Natural killer cell (primary cell): ENCODE data around the gene HS3ST4. TPM values are rescaled to one million over a fixed set of nuclear protein-coding genes. Genes with fewer than 3 reads are reported as not detected.

Source experiments
- ATAC-seq, 3 donors: fragments of 150-1000 bp in 2 of 3; fragments of 200-7000 bp in 1 of 3; cut with Tn5 transposase; 1 replicate in 1 of 3; 2 replicates in 2 of 3; pipeline ENCODE4 v1.10.0; 2021; ENCODE audit warnings: mild to moderate bottlenecking in 2 of 3, moderate library complexity in 2 of 3
- DNase-seq, 2 donors: peaks; one replicate each; pipeline versions ENCODE4 v3.0.0 to v3.0.0-alpha.2; 2013 to 2021; ENCODE audit warnings: mixed read lengths in 1 of 2
- H3K27ac ChIP-seq: one replicate; pipeline ENCODE4 v1.5.1; 2013; ENCODE audit warnings: mild to moderate bottlenecking, low read length
- H3K27me3 ChIP-seq: one replicate; pipeline ENCODE4 v1.6.1; 2013; ENCODE audit warnings: low read length; ENCODE audit not compliant: control insufficient read depth, insufficient read depth
- H3K36me3 ChIP-seq: one replicate; pipeline ENCODE4 v1.6.1; 2013; ENCODE audit warnings: low read length; ENCODE audit not compliant: control insufficient read depth, insufficient read depth
- H3K4me1 ChIP-seq: one replicate; pipeline ENCODE4 v1.6.1; 2013; ENCODE audit warnings: low read length; ENCODE audit not compliant: control insufficient read depth, insufficient read depth
- H3K4me3 ChIP-seq: one replicate; pipeline ENCODE4 v1.5.1; 2013; ENCODE audit warnings: low read length
- H3K9me3 ChIP-seq: one replicate; pipeline ENCODE4 v1.6.1; 2013; ENCODE audit warnings: low read length; ENCODE audit not compliant: control insufficient read depth, insufficient read depth
- H3K27ac Mint-ChIP-seq, 2 donors: one replicate each; pipeline ENCODE4 v1.8.0; 2022; ENCODE audit warnings: mild to moderate bottlenecking in 2 of 2, mixed read lengths in 2 of 2, moderate library complexity in 1 of 2
- H3K27me3 Mint-ChIP-seq, 2 donors: one replicate each; pipeline ENCODE4 v1.8.0; 2022; ENCODE audit warnings: low read depth in 2 of 2, mixed read lengths in 2 of 2
- H3K36me3 Mint-ChIP-seq: one replicate; pipeline ENCODE4 v1.8.0; 2022; ENCODE audit warnings: mixed read lengths
- H3K4me1 Mint-ChIP-seq, 2 donors: one replicate each; pipeline ENCODE4 v1.8.0; 2022; ENCODE audit warnings: mixed read lengths in 2 of 2
- H3K4me3 Mint-ChIP-seq: one replicate; pipeline ENCODE4 v1.8.0; 2022; ENCODE audit warnings: mild to moderate bottlenecking, moderate library complexity, mixed read lengths
- H3K9me3 Mint-ChIP-seq, 2 donors: one replicate each; pipeline ENCODE4 v1.8.0; 2022; ENCODE audit warnings: mixed read lengths in 2 of 2
- WGBS: methylation state at CpG from one replicate; pipeline ENCODE4 v1.1.7; 2013; ENCODE audit warnings: missing lambda C conversion rate; ENCODE audit not compliant: insufficient coverage; 5-methylcytosine and 5-hydroxymethylcytosine counted together
- intact Hi-C: fragments of 100-400 bp; cut with micrococcal nuclease; formaldehyde crosslinking; loops from one replicate; pipeline ENCODE4 v1.14.2; 2022
- total RNA-seq, 4 donors: library from RNA; stranded (reverse); fragments of 120-200 nt in 1 of 4; gene quantifications; one replicate each; pipeline versions ENCODE4 v1.2.3 to v1.2.4, GENCODE V29; 2013 to 2022
- TF ChIP-seq, protein P1 (sequence below): fragments of 200-600 bp; IDR thresholded peaks from one replicate; pipeline ENCODE4 v1.8.0; 2022; ENCODE audit warnings: antibody characterized with exemption

HS3ST4 gene
- total RNA-seq, 3 donors from 2014 or later (not counting 1 experiment from before 2014, with no cell fraction given): not detected

DNA sequence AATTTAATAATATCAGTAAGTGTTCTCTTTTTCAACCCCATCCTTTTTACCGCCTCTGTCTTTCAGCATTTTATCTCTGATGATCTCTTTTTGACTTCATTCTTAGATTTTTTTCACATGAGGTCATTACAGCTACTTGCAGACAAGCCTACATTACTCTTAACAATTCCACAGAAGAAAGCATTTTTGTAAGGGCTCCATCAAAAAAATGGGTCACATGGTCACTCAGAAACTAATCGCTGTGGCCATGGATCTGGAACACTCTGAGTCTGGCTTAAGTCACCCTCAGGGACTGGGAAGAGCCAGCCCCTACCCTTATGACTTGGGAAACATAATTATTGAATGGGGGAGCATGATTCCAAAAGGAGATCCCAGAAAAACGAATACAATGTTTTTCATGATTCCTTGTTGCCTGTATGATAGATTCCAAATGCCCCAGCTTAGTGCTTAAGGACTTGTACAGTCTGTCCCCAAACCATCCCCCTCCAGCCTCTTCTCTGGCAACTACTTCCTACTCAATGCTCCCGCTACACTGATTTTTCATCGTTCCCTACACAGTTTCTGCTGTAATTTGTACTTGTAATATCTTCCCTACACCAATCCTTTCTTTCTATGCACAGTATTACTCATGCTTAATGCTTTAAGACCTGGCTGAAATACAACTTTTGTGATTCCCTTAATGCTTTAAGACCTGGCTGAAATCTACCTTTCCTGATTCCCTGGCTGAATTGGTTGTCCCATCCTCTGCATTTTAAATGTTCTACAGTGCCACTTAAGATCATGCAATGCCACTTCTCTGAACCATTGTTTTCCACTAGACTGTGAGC, 457.8 kb downstream of the HS3ST4 start:
- Mint-ChIP-seq H3K27me3 (peaks cover 0 to 3% of the 10 kb centered on the region in 2 donors), H3K9me3 (peaks cover 0 to 4% of the 10 kb centered on the region in 2 donors), H3K36me3 (no peaks in the 10 kb centered on the region), H3K27ac (no peak overlapping the region), H3K4me1 (no peaks in the 10 kb centered on the region), H3K4me3 (no peak overlapping the region)
- no peaks in the 10 kb centered on the region for H3K36me3 ChIP-seq
- H3K4me1 ChIP-seq: no peaks in the 10 kb centered on the region
- no peaks in the 10 kb centered on the region for H3K27me3 ChIP-seq
- no peak overlapping the region for H3K4me3 ChIP-seq
- H3K27ac ChIP-seq: no peak overlapping the region
- DNase-seq (no peak), ATAC-seq (no peak)
- 78% methylated on average over 5 of the region's 5 CpGs for WGBS
- TF ChIP-seq, protein P1, sequence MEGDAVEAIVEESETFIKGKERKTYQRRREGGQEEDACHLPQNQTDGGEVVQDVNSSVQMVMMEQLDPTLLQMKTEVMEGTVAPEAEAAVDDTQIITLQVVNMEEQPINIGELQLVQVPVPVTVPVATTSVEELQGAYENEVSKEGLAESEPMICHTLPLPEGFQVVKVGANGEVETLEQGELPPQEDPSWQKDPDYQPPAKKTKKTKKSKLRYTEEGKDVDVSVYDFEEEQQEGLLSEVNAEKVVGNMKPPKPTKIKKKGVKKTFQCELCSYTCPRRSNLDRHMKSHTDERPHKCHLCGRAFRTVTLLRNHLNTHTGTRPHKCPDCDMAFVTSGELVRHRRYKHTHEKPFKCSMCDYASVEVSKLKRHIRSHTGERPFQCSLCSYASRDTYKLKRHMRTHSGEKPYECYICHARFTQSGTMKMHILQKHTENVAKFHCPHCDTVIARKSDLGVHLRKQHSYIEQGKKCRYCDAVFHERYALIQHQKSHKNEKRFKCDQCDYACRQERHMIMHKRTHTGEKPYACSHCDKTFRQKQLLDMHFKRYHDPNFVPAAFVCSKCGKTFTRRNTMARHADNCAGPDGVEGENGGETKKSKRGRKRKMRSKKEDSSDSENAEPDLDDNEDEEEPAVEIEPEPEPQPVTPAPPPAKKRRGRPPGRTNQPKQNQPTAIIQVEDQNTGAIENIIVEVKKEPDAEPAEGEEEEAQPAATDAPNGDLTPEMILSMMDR: no peak
- no peaks in the 10 kb centered on the region for H3K9me3 ChIP-seq
- intact Hi-C loops: no loop called here

DNA sequence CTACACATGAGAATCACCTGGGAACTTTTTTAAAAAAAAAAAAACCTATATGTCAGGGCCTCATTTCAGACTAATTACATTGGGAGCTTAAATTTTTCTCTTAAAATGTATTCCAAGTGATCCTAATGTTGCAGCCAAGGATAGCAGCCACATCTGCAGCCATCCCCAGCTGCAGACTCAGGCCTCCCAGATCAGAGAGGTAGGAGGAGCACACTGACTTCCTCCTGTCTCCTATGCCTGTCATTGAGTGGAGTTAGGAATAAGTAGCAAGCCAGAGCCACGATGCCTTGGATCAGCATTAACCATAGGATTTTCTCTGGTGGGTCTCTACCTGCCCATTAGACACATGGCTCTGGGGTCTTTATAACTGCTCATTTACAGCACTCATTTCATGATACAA, 463.5 kb downstream of the HS3ST4 start:
- H3K4me3 ChIP-seq: no peak overlapping the region
- 64% methylated on average over 1 of the region's 1 CpG for WGBS
- Mint-ChIP-seq H3K4me3 (no peak overlapping the region), H3K36me3 (no peaks in the 10 kb centered on the region), H3K27ac (no peak overlapping the region), H3K4me1 (no peaks in the 10 kb centered on the region), H3K9me3 (peaks cover 0 to 5% of the 10 kb centered on the region in 2 donors), H3K27me3 (peaks cover 0 to 3% of the 10 kb centered on the region in 2 donors)
- ATAC-seq (no peak), DNase-seq (no peak)
- TF ChIP-seq, protein P1: no peak
- H3K9me3 ChIP-seq: no peaks in the 10 kb centered on the region
- H3K27me3 ChIP-seq: no peaks in the 10 kb centered on the region
- H3K36me3 ChIP-seq: no peaks in the 10 kb centered on the region
- intact Hi-C loops: no loop called here
- no peak overlapping the region for H3K27ac ChIP-seq
- H3K4me1 ChIP-seq: no peaks in the 10 kb centered on the region

DNA sequence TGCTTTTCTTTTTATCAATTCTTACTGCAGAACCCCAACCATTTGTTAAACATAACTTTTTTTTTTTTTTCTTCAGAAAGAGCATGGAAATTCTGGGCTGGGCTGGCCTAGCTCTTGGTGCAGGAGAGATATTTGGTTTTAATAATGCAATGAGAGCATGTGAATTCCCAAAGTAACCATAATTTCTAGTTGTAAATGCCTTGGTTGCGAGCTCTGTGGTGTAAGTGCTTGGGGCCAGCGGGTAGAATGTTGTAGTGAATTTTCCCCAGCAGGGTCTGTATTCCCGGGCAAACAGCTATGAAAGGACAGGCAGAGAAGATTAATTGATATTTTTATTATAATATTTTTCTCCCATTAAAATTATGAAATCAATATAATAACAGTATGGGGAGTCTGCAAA, 465.6 kb downstream of the HS3ST4 start:
- Histone ChIP-seq H3K4me3 (no peak overlapping the region), H3K27me3 (no peaks in the 10 kb centered on the region), H3K4me1 (no peaks in the 10 kb centered on the region), H3K36me3 (no peaks in the 10 kb centered on the region), H3K9me3 (no peaks in the 10 kb centered on the region), H3K27ac (no peak overlapping the region)
- intact Hi-C loops: no loop called here
- WGBS: 88% methylated on average over 2 of the region's 3 CpGs
- Mint-ChIP-seq H3K27ac (no peak overlapping the region), H3K4me1 (no peaks in the 10 kb centered on the region), H3K9me3 (peaks cover 0 to 2% of the 10 kb centered on the region in 2 donors), H3K4me3 (no peak overlapping the region), H3K27me3 (no peaks in the 10 kb centered on the region), H3K36me3 (no peaks in the 10 kb centered on the region)
- no peak for ATAC-seq
- TF ChIP-seq, protein P1: no peak
- DNase-seq: no peak
